ELR (cell line): ENCODE results near the gene GADD45GIP1.
A peak's percentile ranks its signal among the peaks of the same experiment; 100 is the strongest.
"Not testable (repeated sequence)": the region's sequence is repeated elsewhere in the genome, so short reads cannot be mapped to it uniquely, and the experiment has no call there.

Experiments
- DNase-seq: peaks from one replicate; pipeline ENCODE4 v3.0.0-alpha.2; 2015; ENCODE audit warnings: low read depth

The GADD45GIP1 gene

DNA sequence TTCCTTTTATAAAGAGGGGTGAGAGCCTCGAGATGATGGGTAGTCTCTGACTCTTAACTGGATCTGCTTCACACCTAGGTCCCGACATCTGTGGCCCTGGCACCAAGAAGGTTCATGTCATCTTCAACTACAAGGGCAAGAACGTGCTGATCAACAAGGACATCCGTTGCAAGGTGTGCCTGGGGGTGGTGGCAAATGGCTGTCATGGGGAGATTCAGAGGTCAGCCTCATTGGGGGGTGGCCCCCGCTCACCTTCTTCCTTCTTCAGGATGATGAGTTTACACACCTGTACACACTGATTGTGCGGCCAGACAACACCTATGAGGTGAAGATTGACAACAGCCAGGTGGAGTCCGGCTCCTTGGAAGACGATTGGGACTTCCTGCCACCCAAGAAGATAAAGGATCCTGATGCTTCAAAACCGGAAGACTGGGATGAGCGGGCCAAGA is 17.0 kb downstream of the GADD45GIP1 start:
- DNase-seq = no peak

DNA sequence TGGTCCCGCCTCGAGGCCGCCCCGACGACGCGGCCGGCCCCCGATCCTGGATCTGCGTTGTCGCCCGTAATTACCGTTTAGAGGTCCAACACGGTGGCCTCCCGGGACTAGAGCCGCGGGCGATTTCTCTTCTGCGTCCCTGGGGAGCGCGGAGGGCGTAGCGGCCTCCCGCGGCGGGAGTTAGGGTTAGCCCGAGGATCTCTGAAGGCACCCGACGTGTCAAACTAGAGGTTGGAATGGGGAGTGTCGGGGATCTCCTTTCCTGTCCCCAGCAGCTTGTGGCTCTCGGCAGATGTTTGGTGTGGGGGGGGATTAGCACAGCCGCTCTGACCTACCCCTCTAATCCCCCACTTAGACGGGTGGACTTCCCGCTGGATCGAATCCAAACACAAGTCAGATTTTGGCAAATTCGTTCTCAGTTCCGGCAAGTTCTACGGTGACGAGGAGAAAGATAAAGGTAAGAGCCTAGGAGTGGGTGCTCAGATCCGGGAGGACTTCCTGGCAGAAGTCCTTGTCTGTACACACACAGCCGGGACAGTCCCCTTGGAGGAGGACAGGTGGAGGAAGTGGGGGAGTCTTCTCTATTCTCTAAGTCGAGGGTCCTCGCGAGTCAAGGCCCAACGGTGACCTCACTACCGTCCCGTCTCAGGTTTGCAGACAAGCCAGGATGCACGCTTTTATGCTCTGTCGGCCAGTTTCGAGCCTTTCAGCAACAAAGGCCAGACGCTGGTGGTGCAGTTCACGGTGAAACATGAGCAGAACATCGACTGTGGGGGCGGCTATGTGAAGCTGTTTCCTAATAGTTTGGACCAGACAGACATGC is 18.0 kb downstream of the GADD45GIP1 start:
- DNase-seq = peak; percentile 66

DNA sequence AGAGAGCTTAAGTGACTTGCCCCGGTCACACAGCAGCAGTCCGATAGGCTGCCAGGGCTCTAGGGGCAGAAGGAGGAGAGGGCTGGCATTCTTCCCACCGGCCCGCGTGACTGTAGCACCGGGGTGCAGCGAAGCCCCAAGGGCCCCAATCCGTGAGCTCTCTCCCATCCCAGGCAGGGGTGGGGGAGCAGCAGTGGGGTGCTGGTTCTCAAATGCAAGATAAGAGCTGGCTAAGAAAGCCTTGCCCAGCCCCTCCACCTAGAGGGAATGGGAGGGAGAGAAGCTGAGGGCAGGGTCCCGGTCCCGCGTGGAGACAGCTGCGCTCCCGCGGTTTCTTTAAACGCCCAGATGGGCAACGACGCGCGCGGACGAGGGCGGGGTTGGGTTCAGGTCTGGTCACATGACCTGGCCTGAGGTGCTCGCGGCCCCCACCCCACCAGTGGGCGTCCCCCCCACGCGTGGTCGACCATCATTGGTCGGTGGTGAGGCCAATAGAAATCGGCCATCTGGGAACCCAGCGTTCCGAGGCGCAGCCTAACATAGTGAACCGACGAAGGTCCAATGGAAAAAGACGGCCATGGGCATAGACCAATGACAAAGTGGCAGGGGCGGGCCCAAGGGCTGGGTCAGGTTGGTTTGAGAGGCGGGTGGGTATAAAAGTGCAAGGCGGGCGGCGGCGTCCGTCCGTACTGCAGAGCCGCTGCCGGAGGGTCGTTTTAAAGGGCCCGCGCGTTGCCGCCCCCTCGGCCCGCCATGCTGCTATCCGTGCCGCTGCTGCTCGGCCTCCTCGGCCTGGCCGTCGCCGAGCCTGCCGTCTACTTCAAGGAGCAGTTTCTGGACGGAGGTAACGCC is 18.9 kb downstream of the GADD45GIP1 start, which contains the start of gene CALR:
Gene CALR, plus strand, starts transcription at position 683 of the 852 bp plus-strand sequence. Its CDS starts 71 bp downstream, at position 754.
- DNase-seq = peak; percentile 100

DNA sequence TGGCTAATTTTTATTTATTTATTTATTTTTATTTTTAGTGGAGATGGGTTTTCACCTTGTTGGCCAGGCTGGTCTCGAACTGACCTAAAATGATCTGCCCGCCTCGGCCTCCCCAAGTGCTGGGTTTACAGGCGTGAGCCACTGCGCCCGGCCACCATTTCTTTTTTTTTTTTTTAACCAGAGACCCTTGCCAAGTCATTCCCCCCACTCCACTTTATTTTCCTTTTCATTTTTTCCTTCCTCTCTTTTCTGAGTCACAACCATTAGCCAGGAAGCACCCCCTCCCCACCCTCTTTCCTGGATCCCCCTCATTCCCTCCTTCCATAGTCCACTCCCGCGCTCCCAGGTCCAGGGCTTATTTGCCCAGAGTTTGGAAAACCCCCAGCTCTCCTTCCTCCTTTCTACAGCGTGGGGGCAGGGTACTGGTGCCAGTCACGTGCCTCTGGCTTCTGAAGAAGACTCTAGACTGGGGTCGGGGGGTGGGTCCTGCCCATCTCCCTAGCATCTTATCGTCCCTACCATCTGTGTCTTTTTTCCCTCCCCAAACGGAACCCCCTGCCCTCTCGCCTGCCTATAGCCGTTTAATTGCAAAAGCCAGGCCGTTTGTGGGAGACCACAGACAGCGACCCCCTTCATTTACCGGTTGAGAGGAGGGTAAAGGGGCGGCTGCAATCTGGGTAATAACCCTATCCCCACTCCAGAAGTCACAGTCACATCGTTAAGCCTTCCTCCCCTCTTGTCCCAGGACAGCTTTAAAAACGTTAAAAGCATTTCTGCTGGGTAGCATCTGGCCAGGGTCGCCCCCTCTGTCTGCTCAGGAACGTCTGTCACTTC is 19.7 kb downstream of the GADD45GIP1 start:
- peak; percentile 46 for DNase-seq

DNA sequence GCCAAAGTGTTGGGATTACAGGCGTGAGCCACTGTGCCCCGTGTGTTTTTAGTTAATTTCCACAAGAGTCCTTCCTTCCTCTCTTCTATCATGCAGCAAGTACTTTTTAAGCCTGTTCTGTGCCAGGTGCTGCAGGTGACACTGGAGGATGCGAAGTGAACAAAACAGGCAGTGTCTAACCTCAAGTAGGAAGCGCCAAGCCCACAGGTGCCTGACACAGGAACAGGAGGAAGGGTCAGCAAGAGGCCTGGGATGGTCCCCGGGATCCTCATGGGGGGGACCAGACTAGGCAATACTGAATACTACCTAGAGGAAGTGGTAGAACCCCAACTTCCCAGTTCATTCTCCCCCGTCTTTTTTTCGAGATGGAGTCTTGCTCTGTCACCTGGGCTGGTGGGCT is 20.4 kb downstream of the GADD45GIP1 start:
- DNase-seq = no peak

DNA sequence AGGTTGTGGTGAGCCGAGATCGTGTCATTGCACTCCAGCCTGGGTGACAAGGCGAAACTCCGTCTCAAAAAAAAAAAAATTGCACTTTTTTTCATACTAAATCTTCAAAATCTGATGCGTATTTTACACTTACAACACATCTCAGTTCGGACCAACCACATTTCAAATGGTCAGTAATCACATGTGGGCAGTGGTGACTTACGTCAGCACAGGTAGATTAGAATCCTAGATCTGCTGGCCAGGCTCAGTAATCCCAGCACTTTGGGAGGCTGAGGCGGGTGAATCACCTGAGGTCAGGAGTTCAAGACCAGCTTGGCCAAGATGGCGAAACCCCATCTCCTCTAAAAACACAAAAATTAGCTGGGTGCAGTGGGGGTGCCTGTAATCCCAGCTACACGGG is 22.0 kb downstream of the GADD45GIP1 start:
- no peak for DNase-seq

DNA sequence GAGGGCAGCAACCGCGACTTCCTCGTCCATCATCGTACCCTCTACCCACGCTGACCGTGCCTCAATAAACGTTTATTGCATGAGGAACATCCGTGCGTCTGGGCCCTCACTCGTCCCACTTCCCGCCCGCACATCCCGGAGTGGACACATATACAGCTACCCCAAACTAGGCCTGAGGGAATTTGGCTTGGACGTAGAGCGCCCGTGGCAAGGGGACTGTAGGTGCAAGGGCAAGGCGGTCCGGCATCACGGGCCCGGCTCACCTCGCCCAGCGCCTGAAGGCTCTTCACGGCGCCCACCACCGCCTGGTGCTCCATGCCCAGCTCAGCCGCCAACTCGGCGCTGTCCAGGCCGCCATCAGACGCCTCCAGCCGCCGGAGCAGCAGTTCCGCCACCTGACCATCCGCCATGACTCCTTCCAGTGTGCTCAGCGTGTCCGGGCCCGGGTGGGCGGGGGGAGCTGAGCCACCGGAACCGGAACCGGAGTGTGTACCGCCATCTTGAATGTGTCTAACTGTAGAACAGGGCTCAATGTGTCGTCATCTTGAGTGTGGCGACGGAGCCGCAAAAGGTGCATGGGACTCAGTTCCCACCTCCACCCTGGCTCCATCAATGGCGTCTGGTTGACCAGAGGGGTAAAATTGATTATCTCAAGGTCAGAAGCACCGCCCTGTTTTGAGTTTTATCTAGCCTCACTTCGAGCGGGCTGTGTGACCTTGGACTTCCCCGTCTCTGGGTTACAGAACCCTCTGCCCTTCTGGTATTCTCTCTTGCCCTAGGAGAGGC is 23.5 kb downstream of the GADD45GIP1 start, which contains the start of gene FARSA:
Gene FARSA, minus strand, starts transcription at position 425 of the 786 bp plus-strand sequence. Its CDS starts 15 bp downstream, at position 410.
- DNase-seq = peak; percentile 94

DNA sequence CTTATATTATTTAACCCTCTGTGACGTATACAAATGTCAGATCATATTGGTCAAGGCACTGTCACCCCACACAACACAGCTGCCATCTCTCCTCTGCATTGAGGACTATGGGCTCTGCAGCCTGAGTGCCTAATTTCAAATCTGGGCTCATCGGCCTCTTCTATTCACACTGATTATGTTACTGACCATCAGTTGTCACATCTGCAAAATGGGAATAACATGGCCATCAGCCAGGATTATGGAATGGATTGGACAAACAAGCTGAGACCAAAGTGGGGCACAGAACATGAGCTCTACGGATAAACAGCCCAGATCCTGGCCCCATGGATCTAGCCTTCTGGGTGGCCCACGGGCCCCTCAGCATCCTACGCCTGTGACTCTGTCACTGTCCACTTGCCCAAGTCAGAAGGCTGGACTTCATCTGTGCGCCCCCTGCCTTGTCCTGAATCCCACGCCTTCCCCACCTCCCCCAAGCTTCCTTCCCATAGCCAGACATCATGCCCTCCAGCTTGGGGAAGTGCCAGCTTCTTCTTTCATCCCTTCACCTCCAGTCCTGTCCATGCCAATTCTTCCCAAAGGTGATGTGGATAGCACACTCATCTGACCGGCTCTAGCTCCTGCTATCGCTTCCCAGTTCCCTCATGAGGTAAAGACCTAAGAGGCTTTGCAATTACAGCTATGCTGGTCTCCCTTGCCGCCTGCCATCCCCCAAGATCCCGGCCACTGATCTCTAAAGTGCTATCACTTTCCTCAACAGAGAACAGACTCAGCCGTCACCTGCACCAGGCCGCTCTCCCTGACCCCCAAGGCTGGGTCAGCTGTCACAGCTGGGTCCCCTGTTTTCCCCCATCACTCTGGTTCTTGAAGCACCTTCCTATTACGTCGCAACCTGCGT is 24.4 kb downstream of the GADD45GIP1 start:
- DNase-seq = no peak

DNA sequence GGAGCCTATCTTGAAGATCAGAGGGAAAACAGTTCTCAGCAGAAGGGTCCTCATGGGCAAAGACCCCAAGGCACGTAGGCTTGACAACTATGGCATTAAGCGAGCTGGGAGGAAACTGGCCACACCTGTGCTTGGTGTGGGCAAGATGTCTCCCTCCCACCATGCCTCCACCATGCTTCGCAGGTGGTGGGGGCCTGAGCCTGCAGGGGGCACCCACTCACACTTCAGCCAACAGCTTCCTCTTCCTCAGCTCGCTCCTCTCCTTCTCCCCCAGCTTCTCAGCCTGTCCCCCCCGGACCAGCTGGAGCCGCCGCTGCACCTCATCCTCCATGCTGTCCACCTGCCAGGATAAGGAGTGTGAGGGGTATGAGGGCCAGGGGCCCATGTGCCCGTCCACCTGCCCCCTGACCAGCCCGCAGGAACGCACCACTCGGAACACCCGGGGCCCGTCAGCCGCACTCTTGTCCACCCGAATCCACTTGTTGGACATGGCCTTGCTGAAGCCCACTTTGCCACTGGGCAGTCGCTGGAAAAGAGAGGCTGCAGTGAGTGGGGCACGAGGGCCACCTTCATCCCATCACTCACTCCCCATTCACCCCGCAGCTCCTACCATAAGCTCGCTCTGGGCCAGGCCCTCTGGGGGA is 26.9 kb downstream of the GADD45GIP1 start:
- DNase-seq = no peak

DNA sequence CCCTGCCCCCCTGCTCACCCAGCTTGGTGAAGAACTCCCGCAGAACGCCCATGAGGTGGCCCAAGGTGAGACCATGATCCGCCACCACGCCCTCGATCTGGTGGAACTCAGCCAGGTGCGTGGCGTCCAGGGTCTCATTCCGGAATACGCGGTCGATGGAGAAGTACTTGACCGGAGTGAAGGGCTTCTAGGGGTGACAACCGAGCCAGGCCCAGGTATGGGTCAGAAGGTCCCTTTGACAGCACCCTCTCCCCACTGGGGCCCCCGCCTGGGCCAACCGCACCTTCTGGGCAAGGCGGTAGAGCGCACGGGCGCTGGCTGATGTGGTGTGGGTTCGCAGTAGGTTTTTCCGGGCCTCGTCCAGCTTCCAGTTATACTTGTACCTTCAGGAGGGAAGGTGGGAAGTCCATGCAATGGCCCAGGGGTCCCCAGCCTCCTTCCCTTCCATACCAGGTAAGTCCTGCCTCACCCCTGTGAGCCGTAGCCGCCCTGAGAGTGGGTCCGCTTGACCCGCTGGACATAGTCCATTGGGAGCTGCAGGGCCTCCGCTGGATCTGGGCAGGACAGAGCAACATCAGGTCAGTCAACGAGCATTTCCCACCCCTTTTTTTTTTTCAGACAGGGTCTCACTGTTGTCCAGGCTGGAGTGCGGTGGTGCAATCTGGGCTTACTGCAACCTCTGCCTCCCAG is 32.3 kb downstream of the GADD45GIP1 start:
- DNase-seq = no peak

DNA sequence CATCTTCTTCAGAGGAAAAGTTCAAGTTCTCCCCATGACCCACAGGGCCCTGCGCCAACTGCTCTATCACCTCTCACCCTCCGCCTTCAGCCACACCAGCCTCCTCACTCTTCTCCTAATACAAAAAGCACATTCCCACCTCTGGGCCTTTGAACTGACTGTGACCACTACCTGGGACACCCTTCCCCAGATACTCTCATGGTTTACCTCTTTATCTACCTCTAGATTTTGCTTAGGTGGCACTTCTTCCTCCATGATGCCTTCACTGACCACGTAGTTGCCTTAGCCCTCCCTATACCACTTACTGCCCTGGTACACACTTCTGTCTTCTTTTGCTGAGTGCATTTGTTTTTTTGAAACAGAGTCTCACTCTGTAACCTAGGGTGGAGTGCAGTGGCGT is 34.1 kb downstream of the GADD45GIP1 start:
- no peak for DNase-seq

DNA sequence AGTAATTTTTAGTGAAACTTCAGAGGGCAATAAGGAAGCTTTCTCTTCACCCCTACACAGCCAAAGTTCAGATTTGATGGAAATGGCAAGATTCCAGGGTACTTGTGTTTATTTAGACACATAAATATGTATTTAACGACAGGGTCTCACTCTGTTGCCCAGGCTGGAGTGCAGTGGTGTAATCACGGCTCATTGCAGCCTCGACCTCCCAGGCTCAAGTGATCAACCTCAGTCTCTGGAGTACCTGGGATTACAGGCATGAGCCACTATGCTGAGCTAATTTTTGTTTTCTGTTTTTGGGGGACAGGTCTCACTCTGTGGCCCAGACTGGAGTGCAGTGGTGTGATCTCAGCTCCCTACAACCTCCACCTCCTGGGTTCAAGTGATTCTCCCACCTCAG is 36.0 kb downstream of the GADD45GIP1 start:
- DNase-seq = no peak

DNA sequence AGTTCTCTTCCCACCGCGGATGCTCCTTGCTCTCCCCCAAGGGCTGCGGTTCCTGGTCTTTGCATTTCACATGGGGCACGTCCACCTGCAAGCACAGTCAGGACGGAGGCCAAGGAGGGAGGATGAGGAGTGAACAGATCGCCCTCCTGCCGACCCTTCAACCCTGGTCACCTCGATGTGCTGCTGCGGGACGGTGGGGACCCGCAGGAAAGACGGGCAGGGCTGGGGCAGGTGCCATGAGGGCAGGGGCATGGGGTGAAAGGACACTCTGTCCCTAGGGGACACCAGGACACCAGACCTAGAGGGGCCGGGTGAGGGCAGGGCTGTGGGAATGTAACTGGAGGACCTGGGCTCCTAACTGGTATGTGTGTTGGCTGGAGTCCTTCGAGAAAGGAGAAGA is 38.8 kb downstream of the GADD45GIP1 start:
- DNase-seq = no peak

DNA sequence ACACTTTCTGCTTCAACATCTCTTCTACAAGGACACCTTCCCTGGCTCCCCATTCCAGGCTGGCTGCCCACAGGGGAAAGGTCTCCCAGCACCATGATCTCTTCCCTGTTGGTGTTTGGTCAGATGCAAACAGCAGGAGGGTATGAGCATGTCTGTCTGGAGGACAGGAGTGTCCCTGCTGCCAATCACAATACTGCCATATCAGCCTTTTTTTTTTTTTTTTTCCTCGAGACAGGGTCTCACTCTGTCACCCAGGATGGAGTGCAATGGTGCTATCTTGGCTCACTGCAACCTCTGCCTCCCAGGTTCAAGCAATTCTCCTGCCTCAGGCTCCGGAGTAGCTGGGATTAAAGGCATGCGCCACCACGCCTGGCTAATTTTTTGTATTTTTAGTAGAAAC is 41.2 kb downstream of the GADD45GIP1 start:
- not testable (repeated sequence) for DNase-seq

DNA sequence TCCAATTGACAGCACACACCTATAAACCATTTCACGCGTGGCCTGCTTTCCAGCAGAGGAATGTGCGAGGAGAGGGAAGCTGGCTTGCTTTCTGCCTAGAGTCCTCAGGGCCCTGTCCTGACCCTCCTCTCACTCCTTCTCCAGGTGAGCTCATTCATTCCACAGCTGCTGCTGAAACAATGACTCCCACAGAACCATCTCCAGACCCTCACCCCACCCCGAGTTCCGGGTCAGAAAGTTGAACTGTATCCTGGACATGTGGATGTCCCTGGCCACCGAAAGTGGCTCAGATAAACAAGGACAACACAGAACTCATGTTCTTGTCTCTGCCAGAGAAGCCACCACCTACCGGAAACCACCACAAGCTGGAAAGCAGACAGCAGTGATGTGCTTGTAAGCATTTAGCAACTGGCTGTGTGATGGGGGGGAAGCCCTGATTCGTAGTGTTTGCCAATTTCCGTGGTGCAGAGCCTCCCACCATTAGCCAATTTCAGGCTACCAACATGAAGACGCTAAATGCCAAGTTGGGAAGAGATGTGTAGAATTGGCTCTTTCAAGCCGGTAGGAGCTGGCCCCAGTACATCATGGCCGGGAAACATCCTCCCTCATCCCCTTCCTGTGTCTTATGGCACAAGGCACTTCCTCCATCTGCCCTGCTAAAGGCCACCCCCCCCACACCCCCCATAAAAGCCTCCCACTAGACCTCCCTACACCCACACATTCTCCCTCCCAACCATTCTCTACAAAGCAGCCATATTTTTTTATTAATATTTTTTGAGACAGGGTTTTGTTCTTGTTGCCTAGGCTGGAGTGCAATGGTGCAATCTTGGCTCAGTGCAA is 43.0 kb downstream of the GADD45GIP1 start:
- DNase-seq = no peak

DNA sequence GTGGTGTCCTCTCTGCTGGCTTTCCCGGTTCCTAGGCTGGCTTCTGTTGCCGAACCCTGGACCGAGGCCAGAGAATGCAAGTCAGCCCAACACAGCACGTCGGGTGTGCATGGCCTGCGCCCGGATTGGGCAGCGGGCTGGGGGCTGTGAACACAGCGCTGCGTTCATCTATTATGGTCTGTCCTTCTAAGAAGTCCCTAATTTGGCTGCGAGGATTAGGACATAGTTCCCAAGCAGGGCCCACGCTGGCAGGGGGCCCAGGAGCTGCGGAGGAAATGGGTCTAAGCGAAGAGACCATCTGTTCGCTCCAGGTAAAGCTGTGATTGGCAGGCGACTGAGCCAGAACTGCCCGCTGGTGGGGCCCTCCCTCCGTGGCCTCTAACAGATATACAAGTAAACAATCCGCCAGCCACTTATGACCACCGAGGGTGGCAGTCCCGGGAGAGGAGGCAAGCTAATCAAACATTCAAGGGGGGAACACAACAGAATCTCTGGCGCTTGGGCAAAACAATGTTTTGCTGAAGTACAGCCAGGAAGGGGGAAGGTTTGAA is 43.9 kb downstream of the GADD45GIP1 start:
- peak; percentile 20 for DNase-seq

DNA sequence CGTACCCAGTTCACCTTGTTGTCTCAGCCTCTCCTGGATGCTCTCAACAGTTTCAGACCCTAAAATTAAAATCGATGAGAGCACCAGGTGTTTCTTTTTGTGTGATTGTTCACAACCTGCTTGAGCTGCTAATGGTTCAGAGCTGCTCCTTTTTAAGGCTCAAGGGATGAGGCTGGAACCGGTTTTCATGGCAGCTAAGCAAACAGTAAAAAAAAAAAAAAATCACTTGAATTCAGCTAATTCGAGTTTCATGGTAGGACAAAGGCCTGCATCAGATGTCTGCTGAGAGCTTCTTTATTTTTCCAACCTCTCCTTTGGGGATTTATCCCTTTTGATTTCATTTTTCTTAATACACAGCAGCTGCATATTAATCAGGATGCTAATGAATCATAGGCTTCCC is 44.5 kb downstream of the GADD45GIP1 start:
- no peak for DNase-seq

DNA sequence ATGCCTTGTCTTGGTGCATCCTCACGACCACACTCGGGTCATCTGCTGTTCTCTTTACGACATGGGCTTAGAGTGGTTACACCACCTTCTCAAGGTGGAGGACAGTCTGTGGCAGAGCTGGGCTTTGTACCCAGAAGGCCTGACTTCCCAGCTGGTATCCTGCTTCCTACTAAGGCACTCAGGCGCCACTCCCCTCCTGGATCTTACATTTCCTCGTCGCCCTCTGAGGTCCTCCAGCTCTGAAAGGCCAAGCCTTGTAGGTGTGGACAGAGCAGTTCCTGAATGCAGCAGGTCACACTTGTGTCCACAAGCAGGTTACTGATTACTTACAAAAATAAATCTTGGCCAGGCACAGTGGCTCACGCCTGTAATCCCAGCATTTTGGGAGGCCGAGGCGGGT is 49.9 kb downstream of the GADD45GIP1 start:
- DNase-seq = no peak
